ENCODE measurements around the gene CIAO2A.
"Not testable (repeated sequence)": the region's sequence is repeated elsewhere in the genome, so short reads cannot be mapped to it uniquely, and the experiment has no call there.

The CIAO2A gene

DNA sequence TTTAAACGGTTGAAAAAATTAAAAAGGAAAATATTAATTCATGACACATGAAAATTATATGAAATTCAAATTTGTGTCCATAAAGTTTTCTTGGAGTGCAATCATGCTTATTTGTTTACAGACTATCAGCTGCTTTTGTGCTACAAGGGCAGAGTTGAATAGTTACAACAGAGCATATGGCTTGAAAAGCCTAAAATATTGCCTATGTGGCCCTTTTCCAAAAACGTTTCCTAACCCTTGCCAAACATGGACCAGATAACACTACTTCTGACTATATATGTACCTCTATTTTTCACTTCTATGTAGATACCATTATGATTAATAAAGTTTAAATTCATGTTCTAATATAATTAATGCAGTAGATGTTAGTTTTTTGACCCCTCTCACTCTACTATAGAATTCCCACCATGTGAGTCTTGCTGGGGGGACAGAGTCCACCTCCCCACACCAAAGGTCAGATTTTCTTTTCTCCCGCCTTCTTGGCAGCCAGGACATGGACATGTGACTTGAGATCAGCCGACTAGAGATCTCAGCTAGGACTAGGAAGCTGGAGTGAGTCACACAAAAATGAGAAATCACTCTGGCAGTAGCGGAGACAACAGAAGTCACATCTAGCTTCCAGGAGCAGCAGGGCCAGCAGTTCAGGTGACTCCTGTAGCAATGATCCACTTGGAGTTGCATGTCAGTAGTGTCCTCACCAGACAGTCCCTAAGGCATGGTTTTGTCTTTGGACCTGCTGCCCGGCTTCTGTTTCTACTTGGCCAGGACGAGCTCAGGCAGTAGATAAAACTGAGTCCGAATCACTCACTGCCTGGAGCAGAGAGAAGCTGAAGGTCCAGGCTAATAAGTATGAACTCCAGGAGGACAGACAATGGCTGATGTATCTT lies 22.4 kb downstream of the CIAO2A start:
- FAIRE-seq: no peak

DNA sequence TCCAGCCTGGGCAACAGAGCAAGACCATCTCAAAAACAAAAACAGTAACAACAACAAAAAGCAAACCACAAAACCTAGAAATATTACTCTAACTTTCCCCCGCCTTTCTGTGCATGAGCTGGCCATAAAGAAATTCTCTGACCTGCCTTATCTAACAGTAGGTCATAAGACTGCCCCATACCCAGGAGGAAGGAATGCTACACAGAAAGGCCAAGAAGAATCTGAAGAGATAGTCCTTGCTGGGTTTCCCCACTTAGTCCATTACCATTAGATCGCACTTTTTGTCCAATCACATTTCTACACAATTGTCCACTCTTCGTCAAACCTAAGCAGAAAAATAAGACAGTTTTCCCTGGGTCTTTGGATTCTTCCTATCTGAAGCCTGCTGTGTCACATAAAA lies 23.5 kb downstream of the CIAO2A start:
- no peak for FAIRE-seq

DNA sequence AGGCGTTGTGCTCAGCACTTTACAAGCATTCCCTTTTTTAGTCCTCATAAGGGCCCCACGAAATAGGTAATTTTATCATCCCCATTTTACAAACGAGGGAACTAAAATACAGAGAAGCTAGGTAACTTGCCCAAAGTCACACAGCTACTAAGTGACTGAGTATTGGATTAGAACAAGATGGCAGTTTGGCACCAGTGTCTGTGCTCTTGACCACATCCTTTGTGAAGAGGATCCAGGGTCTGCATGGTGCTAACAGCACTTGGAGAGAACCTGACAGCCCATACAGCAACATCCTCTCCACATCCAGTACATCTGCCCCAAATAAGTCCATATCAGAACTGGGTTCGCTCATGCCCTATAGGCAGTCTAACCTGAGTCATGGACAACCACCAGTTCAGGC lies 25.5 kb downstream of the CIAO2A start:
- FAIRE-seq: no peak

- no peak for FAIRE-seq
Observed at GRCh38 chr15:64067564-64068030, 26.0 kb downstream of the CIAO2A start.

DNA sequence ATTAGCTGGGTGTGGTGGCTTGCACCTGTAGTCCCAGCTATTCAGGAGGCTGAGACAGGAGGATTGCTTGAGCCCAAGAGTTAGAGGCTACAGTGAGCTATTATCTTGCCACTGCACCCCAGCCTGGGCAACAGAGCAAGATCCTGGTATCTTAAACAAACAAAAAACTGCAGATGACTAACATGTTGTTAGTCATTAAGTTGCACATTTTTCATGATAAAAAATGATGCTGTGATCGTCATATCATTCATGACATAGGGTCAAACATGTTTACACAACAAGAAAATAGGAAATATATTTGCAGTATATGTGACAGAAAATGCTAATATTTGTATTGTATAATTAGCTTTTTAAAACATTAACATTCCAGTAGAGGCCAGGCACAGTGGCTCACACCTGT lies 27.2 kb downstream of the CIAO2A start:
- no peak for FAIRE-seq

GRCh38 chr15:64060716-64061115 lies 32.9 kb downstream of the CIAO2A start:
- FAIRE-seq: no peak

DNA sequence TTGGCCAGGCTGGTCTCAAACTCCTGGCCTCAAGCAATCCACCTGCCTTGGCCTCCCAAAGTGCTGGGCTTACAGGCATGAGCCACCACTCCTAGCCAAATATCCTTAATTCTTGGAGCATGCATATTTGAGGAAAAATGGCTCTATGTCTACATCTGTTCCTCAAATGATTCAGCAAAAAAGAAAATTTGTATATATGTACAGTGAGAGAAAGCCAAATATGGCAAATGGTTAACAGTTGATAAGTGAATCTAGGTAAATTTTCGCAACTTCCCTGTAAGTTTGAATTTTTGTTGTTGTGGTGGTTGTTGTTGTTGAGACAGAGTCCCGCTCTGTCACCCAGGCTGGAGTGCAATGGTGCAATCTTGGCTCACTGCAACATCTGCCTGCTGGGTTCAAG lies 34.5 kb downstream of the CIAO2A start:
- not testable (repeated sequence) for FAIRE-seq

DNA sequence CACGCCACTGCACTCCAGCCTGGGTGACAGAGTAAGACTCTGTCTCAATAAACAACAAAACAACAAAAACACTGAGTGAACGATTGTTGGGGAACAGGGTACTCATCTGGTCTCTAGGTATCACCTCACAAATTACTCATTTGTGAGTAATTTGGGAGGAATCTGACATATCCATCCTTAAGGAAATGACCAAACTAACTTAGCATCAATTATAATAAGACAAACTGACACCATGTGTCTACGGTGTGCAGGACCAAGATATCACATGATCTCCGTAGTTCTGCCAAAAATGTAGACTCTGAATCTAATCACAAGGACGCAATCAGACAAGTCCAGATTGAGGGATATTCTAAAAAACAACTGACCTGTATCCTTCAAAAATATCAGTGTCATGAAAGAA lies 35.4 kb downstream of the CIAO2A start:
- FAIRE-seq: no peak

DNA sequence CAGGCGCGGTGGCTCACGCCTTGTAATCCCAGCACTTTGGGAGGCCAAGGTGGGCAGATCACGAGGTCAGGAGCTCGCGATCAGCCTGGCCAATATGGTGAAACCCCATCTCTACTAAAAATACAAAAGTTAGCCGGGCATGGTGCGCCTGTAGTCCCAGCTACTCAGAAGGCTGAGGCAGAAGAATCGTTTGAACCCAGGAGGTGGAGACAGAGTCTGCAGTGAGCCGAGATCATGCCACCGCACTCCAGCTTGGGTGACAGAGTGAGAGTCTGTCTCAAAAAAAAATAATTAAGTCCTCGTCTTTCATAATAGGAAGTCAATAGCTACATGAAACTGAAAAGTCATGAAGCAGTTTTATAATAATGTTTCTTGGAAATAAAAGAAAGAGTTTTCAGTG lies 40.0 kb downstream of the CIAO2A start:
- not testable (repeated sequence) for FAIRE-seq

DNA sequence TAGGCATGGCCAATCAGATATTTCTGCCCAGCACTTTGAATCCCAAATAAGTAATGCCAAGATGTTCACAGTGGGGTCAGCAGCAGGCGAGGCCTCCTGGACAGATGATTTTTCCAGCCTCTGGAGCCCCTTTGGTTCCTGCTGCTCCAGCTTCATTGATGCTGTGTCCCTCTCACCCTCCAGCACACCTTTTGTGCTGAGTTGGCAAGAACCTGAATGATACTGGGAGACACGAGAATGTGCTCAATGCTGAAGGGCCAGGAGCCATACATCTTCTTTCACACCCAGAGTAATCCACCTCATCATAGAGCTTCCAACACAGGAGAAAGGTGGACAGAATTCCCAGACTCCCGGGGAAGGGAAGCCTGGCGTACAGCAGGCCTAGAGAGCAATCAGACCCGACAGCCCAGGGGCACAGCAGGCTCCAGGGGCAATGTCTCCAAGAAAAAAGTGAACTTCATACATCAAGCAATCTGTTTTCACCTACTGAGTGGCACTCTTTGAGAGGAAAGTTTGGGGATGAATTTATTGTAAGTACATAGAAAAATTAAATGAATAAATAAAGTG lies 40.6 kb downstream of the CIAO2A start:
- FAIRE-seq: no peak

- no peak for FAIRE-seq
Observed at GRCh38 chr15:64051407-64052259, 42.0 kb downstream of the CIAO2A start.

DNA sequence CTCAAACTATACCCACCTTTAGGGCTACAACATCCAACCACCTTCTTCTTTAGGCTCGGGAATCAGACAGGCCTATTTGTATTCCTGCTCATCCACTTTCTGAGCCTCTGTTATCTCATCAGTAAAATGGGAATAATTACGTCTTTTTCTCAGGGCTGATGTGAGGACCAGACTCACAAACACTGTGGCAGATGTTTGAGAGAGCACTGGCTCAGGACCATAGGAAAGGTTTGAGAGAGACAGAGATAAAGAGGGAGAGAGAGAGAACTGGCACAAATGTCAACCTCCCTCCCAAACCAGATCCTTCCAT lies 42.6 kb downstream of the CIAO2A start:
- FAIRE-seq: no peak

DNA sequence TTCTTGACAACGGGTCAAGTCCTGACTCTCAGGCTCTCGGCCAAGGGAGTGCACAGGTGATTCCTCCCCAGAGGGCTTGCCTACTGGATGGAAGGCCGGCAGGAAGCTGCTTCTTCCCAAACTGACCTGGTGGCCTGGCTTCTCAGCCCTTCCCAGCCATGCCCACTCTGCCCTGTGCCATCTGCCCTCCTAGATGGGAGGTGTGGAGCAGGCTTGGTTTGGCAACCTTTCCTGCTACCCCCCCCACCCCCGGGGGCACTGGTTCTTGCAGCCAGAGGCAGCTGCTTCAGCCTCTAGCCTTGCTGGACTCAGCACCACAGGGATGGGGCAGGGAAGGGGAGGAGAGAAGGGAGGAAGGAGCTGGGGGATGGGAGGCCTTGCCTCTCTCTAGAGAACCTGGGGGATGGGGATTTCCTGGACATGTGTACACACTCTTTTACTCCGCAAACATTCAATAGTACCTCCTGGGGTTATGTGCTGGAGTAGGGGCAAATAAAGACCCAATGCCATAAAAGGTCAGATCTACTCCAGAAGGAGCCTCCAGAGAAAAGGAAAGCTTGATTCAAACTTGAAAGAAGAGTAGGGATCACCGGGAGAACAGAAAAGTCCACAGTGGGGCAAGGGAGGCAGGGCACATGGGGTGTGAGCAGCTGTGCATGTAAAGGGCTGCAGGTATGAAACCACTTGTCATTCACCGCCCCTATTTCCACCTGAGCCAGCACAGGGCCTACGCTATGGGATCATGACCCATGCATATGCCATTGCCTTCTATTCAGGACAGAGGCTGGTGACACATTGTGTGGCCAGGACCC lies 43.2 kb downstream of the CIAO2A start:
- FAIRE-seq: no peak

DNA sequence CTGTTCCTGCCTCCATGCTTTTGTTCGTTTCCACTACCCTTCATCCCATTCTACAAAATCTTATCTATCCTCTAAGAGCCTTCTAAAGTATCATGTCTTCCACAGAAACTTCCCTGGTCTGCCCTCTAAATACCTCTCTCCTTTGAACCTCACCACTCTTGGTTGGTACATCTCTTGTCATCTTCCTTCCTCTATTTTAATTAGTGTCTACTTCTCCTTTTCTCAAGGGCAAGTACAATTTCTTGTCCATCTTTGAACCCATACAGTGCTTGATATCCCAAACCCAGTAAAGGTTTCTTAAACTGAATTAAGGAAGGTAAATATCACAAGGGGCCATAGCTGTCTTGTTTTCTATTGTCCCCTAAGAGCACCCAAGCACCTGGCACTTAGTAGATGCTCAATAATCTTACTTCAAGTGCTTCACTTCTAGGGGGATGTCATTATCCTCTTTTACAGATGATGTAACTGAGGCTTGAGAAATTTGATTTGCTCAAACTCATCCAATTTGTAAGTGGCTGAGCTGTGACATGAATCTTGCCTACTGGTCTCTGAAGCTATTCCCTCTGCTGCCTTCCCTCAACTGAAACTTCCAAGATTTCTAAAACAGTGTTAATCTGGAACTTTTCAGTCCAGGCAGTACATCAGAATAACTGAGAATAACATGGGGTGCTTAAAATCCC lies 44.7 kb downstream of the CIAO2A start:
- FAIRE-seq: no peak

DNA sequence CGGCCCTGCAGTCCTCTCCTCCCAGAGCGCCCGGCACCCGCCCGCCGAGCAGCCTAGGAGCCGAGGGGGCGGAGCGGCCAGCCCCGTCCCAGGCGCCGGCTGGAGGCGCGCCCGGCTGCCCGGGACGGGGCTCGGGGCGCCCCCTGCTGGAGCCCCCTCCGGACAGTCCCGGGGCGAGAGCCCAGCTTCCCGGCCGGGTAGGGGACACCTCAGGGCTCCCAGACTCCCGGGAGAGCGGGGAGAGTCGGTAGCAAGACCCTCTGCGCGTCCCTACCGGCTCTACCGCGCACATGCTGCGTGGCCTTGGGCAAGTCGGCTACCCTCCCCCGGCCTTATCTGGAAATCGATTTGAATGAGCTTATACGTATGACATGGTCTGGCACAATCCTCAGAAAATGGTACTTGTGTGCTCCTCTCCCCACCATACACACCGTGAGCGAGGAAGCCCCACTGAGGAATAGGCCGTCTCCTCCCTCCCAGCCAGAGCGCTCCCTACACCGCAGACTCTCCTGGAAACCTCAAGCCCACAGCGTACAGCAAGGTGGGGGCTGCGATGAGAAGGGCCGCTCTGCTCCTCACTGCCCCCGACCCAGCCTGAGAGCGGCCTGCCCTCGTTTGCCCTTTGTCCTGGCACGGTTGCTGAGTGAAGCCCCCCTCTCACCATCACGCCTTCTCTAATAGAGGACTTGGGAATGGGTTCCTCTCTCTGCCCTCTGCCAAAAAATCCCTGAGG lies 47.1 kb downstream of the CIAO2A start, which contains the start of gene DAPK2:
DAPK2 (minus strand) TSS at position 65 of the 733 bp plus-strand sequence. CDS start 6,224 bp downstream, outside the sequence.
- no peak for FAIRE-seq

DNA sequence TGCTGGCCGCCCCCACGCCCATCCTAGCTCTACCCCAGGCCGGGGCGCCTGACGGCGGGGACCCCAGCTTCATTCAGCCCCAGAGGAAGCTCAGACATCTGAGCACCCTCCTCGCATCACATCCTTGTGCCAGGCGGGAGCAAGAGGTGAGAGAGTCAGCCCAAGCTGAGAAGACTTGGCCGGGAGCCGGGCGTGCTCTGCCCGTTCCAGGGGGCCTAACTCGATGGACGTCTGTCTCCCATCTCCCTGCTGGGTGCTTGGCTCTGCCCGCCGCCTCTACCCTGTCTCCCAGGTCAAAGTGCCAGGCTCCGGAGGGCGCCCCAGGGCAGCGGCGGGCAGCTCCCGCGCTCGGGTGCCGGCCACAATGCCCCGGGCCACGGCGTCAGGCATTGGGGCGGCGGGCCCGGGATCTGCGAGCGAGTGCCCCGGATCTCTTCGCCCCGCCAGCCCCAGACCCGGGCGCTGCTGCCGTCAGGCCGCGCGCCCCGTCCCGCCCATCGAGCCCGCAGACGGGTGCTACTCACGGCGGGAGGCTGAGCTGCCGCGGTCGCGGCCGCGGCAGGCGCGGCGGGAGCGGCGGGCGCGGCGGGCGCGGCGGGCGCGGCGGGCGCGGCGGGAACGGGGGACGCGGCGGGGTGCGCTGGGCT lies 47.7 kb downstream of the CIAO2A start:
- no peak for FAIRE-seq

DNA sequence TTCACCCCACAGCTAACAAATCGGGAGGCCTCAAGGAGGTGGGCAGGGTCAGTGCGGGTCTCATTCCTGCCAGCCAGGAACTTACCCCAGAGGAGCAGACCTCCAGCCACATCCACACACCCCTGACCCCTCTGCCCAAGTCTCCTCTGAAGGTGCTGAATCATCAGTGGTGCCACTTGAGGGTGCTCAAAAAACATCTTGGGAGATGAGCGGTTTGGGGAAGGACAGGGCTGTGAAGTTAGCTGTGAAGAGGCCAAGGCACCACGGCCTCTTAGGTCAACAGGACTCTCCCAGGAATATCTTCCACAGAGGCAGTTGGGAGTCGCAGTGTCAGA lies 48.6 kb downstream of the CIAO2A start:
- FAIRE-seq: no peak

DNA sequence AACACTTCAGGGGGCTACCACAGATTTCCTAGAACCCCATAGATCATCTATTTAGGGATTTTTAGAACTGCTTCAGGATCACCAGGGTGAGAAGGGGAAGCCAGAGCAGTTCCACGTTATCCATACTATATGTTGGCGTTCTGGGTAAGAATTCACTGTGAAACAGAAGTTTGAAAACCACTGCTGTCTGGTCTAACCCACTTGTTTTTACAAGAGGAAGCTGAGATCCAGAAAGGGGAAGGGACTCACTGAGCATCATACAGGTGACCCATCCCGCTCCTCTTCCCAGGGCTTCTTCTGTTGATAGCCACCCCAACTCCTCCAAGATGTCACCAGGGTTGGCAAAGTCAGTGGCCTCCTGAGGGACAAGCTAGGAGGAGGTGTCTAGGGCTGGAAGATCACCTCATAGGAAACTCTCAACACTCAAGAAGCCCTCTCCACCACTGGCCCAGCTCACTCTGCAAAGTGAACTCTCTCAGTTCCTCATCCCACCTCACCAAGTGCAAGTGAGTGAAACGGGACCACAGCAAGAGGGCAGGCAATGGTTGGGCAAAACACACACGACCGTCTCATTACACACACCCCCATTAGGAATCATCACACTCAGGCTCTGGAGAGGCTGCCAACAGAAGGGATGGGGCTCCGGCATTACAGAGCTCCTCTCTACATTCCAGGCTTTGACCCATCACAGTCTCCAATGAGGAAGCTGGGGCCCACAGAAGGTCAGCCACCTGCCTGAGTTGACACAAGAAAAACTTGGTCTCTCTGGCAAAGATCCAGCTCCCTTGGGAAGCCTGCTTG lies 49.1 kb downstream of the CIAO2A start:
- FAIRE-seq: no peak

DNA sequence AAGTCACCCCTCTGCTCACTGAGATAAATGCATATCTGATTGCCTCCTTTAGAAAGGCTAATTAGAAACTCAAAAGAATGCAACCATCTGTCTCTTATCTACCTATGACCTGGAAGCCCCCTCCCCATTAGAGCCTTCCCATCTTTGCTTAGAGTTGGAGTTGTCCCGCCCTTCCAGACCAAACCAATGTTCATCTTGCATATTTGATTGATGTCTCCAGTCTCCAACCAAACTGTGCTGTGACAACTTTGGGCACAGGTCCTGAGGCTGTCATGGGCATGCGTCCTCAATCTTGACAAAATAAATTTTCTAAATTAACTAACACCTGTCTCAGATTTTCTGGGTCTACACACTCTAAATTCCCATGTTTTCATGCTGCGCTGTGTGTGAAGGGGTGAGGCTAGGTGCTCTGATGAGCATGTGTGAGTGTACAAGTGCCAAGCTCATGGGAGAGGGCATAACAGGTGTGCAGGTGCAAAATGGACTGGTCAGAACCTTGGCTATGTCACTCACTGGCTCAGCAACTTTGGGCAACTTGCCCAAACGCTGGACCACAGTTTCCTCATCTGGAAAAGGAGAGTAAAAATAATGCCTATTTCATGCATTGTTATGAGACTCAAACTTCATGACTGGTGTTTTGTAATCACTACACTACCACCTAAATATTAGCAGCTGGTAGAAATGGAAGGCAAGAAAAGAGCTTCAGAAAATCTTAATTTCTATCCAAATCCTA lies 54.6 kb downstream of the CIAO2A start:
- FAIRE-seq: no peak

All from endometrium (tissue), 2 donors.